Thyroid gland (tissue), 4 donors: ENCODE results near the gene ACBD6. TPM values are rescaled to one million over a fixed set of nuclear protein-coding genes. Genes with fewer than 3 reads are reported as not detected.

Source experiments
- DNase-seq, 2 donors: peaks; one replicate each; pipeline ENCODE4 v3.0.0-alpha.2; 2019
- H3K27ac ChIP-seq, 3 donors: fragments of 200-600 bp; sonication (generic); 1 replicate in 2 of 3; 2 replicates in 1 of 3; pipeline ENCODE4 v1.5.1; 2016 to 2019; ENCODE audit warnings: mild to moderate bottlenecking in 1 of 3, moderate library complexity in 1 of 3
- H3K27me3 ChIP-seq: fragments of 200-600 bp; sonication (generic); one replicate; pipeline ENCODE4 v1.5.1; 2019
- H3K36me3 ChIP-seq, 2 donors: fragments of 200-600 bp; sonication (generic); one replicate each; pipeline ENCODE4 v1.5.1; 2016 to 2019
- H3K4me1 ChIP-seq, 2 donors: fragments of 200-600 bp; sonication (generic); one replicate each; pipeline ENCODE4 v1.5.1; 2017 to 2019
- H3K4me3 ChIP-seq, 3 donors: fragments of 200-600 bp; sonication (generic); replicated peaks in 1 of 3; 1 replicate in 2 of 3; 2 replicates in 1 of 3; pipeline ENCODE4 v1.5.1; 2016; ENCODE audit warnings: mild to moderate bottlenecking in 1 of 3
- H3K9me3 ChIP-seq: fragments of 200-600 bp; sonication (generic); one replicate; pipeline ENCODE4 v1.5.1; 2017
- CTCF ChIP-seq, 6 experiments: fragments of 200-600 bp in 3 of 6; fragments of 450-650 bp in 3 of 6; sonication (generic) in 3 of 6; IDR thresholded peaks; one replicate each; pipeline ENCODE4 v1.5.1; 2016 to 2019; ENCODE audit warnings: antibody characterized with exemption in 6 of 6, mild to moderate bottlenecking in 2 of 6, inconsistent platforms in 1 of 6, moderate library complexity in 1 of 6
- POLR2A ChIP-seq, 2 donors: fragments of 450-650 bp; IDR thresholded peaks; one replicate each; pipeline ENCODE4 v1.6.1; 2017; ENCODE audit warnings: antibody characterized with exemption in 2 of 2, mild to moderate bottlenecking in 2 of 2, moderate library complexity in 1 of 2
- WGBS, 2 donors: methylation state at CpG; one replicate each; pipeline ENCODE4 v1.1.5; 2017; 5-methylcytosine and 5-hydroxymethylcytosine counted together
- intact Hi-C: fragments of 100-400 bp; cut with DNase I; formaldehyde crosslinking; loops from one replicate; pipeline ENCODE4 v1.15.1; 2023
- total RNA-seq, 4 donors: library from RNA; depleted of rRNA; stranded (reverse); fragments of >200 nt; gene quantifications; one replicate each; pipeline ENCODE4 v1.2.3, GENCODE V29; 2016

ACBD6 gene
- total RNA-seq, 4 donors from 2014 or later: 52.6 to 66.5 (median 57.2) TPM

GRCh38 chr1:180360333-180361075 lies 141.9 kb downstream of the ACBD6 start:
- Histone ChIP-seq H3K27ac (no peak overlapping the region), H3K36me3 (no peaks in the 10 kb centered on the region), H3K4me3 (no peak overlapping the region), H3K9me3 (no peaks in the 10 kb centered on the region), H3K27me3 (no peaks in the 10 kb centered on the region), H3K4me1 (no peaks in the 10 kb centered on the region)
- no peak for DNase-seq
- 90 to 94% methylated on average over 3 of the region's 3 CpGs for WGBS, 2 donors
- intact Hi-C loops: no loop called here
- TF ChIP-seq CTCF (IDR thresholded peaks at IDR 0.05) (no peak), POLR2A (IDR thresholded peaks at IDR 0.05) (no peak)

- DNase-seq: no peak
- H3K4me1 ChIP-seq: no peaks in the 10 kb centered on the region
- TF ChIP-seq POLR2A (IDR thresholded peaks at IDR 0.05): no peak
- TF ChIP-seq CTCF (IDR thresholded peaks at IDR 0.05): no peak
- no peaks in the 10 kb centered on the region for H3K9me3 ChIP-seq
- no peaks in the 10 kb centered on the region for H3K36me3 ChIP-seq
- WGBS, 2 donors: 50 to 82% methylated on average over 1 of the region's 1 CpG
- no peaks in the 10 kb centered on the region for H3K27me3 ChIP-seq
- H3K4me3 ChIP-seq: no peak overlapping the region
- intact Hi-C loops: no loop called here
- H3K27ac ChIP-seq: no peak overlapping the region
Measured at GRCh38 chr1:180358649-180359048, 143.7 kb downstream of the ACBD6 start.

GRCh38 chr1:180353945-180354344 lies 148.4 kb downstream of the ACBD6 start:
- no peaks in the 10 kb centered on the region for H3K36me3 ChIP-seq
- TF ChIP-seq POLR2A (IDR thresholded peaks at IDR 0.05) (no peak), CTCF (IDR thresholded peaks at IDR 0.05) (no peak)
- intact Hi-C loops: no loop called here
- H3K4me1 ChIP-seq: no peaks in the 10 kb centered on the region
- no peak overlapping the region for H3K4me3 ChIP-seq
- 91 to 94% methylated on average over 2 of the region's 2 CpGs for WGBS, 2 donors
- H3K9me3 ChIP-seq: no peaks in the 10 kb centered on the region
- H3K27me3 ChIP-seq: no peaks in the 10 kb centered on the region
- no peak overlapping the region for H3K27ac ChIP-seq
- DNase-seq: no peak

- no peaks in the 10 kb centered on the region for H3K4me1 ChIP-seq
- no peaks in the 10 kb centered on the region for H3K27me3 ChIP-seq
- no peak overlapping the region for H3K4me3 ChIP-seq
- WGBS, 2 donors: 91 to 92% methylated on average over 2 of the region's 2 CpGs
- intact Hi-C loops: no loop called here
- TF ChIP-seq CTCF (IDR thresholded peaks at IDR 0.05) (no peak), POLR2A (IDR thresholded peaks at IDR 0.05) (no peak)
- H3K27ac ChIP-seq: no peak overlapping the region
- no peak for DNase-seq
- no peaks in the 10 kb centered on the region for H3K9me3 ChIP-seq
- no peaks in the 10 kb centered on the region for H3K36me3 ChIP-seq
Measured at GRCh38 chr1:180352588-180352987, 149.8 kb downstream of the ACBD6 start.

- TF ChIP-seq CTCF (IDR thresholded peaks at IDR 0.05) (no peak), POLR2A (IDR thresholded peaks at IDR 0.05) (no peak)
- Histone ChIP-seq H3K4me3 (no peak overlapping the region), H3K27me3 (no peaks in the 10 kb centered on the region), H3K9me3 (no peaks in the 10 kb centered on the region), H3K36me3 (no peaks in the 10 kb centered on the region), H3K4me1 (no peaks in the 10 kb centered on the region), H3K27ac (no peak overlapping the region)
- 95 to 96% methylated on average over 4 of the region's 4 CpGs for WGBS, 2 donors
- no peak for DNase-seq
- intact Hi-C loops: no loop called here
Measured at GRCh38 chr1:180352021-180352420, 150.4 kb downstream of the ACBD6 start.
